GM12878 (cell line): Measurements from ENCODE around the gene DCPS. TPM values are rescaled to one million over a fixed set of nuclear protein-coding genes. Genes with fewer than 3 reads are reported as not detected.

Experiments used
- ATAC-seq: fragments of 200-7000 bp; cut with Tn5 transposase; 3 replicates; pipeline ENCODE4 v1.9.1; 2020; ENCODE audit warnings: mild to moderate bottlenecking, moderate library complexity
- BruUV-seq: library from RNA; stranded (reverse); fragments of 400-500 nt; replicated peaks from 2 replicates; lab custom pipeline; 2021; lab: Mats Ljungman, UMichigan
- CTCF ChIA-PET: fragments of 300-600 bp; sonication (Branson Sonifier 250); formaldehyde crosslinking; extraction: SDS; loops from one replicate; lab custom pipeline; 2021; ENCODE audit warnings: inconsistent platforms; lab: Yijun Ruan, JAX
- POLR2A ChIA-PET: fragments of 350-600 bp; formaldehyde crosslinking; extraction: SDS; loops from one replicate; lab custom pipeline; 2021; ENCODE audit warnings: inconsistent platforms; lab: Charles Lee
- RAD21 ChIA-PET: fragments of 300-600 bp; sonication (Branson Sonifier 250); formaldehyde crosslinking; loops from one replicate; lab custom pipeline; 2023; ENCODE audit warnings: antibody characterized with exemption; ENCODE audit not compliant: unreplicated experiment; lab: Charles Lee
- SMC1A ChIA-PET: fragments of 300-600 bp; sonication (Branson Sonifier 250); formaldehyde crosslinking; loops from one replicate; lab custom pipeline; 2023; ENCODE audit not compliant: unreplicated experiment, uncharacterized antibody; lab: Charles Lee
- DNase-seq: peaks from one replicate; pipeline ENCODE4 v3.0.0-alpha.2; 2011; ENCODE audit warnings: low read depth, low spot score
- FAIRE-seq: peaks from 3 replicates; lab custom pipeline; 2011; peaks lifted over from hg19 to GRCh38; lab: Jason Lieb, UNC
- H2AFZ ChIP-seq: 2 replicates; pipeline ENCODE4 v1.6.0; 2011; ENCODE audit warnings: low read depth, low read length, control low read depth; ENCODE audit not compliant: control insufficient read depth
- H3K27ac ChIP-seq: 2 replicates; pipeline ENCODE4 v1.5.1; 2011; ENCODE audit warnings: control low read depth; ENCODE audit not compliant: control insufficient read depth, insufficient read depth
- H3K27me3 ChIP-seq, 2 experiments: replicated peaks in 1 of 2; 2 replicates each; pipeline versions ENCODE4 v1.6.0 to v1.6.1; 2011; ENCODE audit warnings: low read length in 1 of 2; ENCODE audit not compliant: control insufficient read depth in 2 of 2, insufficient read depth in 2 of 2
- H3K36me3 ChIP-seq, 2 experiments: 2 replicates each; pipeline ENCODE4 v1.5.1; 2011; ENCODE audit warnings: low read length in 1 of 2; ENCODE audit not compliant: control insufficient read depth in 2 of 2, insufficient read depth in 2 of 2
- H3K4me1 ChIP-seq: 2 replicates; pipeline ENCODE4 v1.6.1; 2011; ENCODE audit warnings: mild to moderate bottlenecking, low read length, moderate library complexity, mixed read lengths; ENCODE audit not compliant: control insufficient read depth, insufficient read depth
- H3K4me2 ChIP-seq: 2 replicates; pipeline ENCODE4 v1.6.0; 2011; ENCODE audit warnings: control low read depth; ENCODE audit not compliant: control insufficient read depth, insufficient read depth
- H3K4me3 ChIP-seq: fragments of 200-600 bp; sonication (generic); 2 replicates; pipeline ENCODE4 v1.5.1; 2016
- H3K79me2 ChIP-seq: 2 replicates; pipeline ENCODE4 v1.6.0; 2011; ENCODE audit warnings: low read length; ENCODE audit not compliant: control insufficient read depth, insufficient read depth
- H3K9ac ChIP-seq: 2 replicates; pipeline ENCODE4 v1.8.0; 2011; ENCODE audit warnings: low read length, control low read depth, mixed read lengths; ENCODE audit not compliant: control insufficient read depth, insufficient read depth
- H3K9me3 ChIP-seq: replicated peaks from 3 replicates; pipeline ENCODE4 v1.5.1; 2011; ENCODE audit warnings: mild to moderate bottlenecking, low read length; ENCODE audit not compliant: control insufficient read depth, insufficient read depth
- H4K20me1 ChIP-seq: 2 replicates; pipeline ENCODE4 v1.6.0; 2011; ENCODE audit not compliant: control insufficient read depth, insufficient read depth
- ATF7 ChIP-seq: fragments of 450-650 bp; IDR thresholded peaks from 2 replicates; pipeline ENCODE4 v1.6.1; 2016; ENCODE audit warnings: low read depth, mild to moderate bottlenecking
- BCL3 ChIP-seq: IDR thresholded peaks from 2 replicates; pipeline ENCODE4 v1.6.1; 2011; ENCODE audit warnings: borderline replicate concordance, low read depth, mild to moderate bottlenecking, moderate library complexity, low read length; ENCODE audit not compliant: insufficient read depth, poor library complexity, severe bottlenecking
- BCLAF1 ChIP-seq: fragments of 450-650 bp; IDR thresholded peaks from 2 replicates; pipeline ENCODE4 v1.6.1; 2017; ENCODE audit warnings: antibody characterized with exemption, mild to moderate bottlenecking, moderate library complexity
- CEBPB ChIP-seq, 2 experiments: fragments of 150-350 bp in 1 of 2; IDR thresholded peaks; 2 replicates each; pipeline ENCODE4 v1.6.1; 2012 to 2014; ENCODE audit warnings: low read depth in 2 of 2, low read length in 2 of 2, borderline replicate concordance in 1 of 2, inconsistent platforms in 1 of 2
- EZH2 ChIP-seq: IDR thresholded peaks from 2 replicates; pipeline ENCODE4 v1.6.1; 2012; ENCODE audit warnings: low read depth, mild to moderate bottlenecking, control low read depth, inconsistent platforms, low read length, borderline replicate concordance; ENCODE audit not compliant: control insufficient read depth
- FOS ChIP-seq: IDR thresholded peaks from 3 replicates; pipeline ENCODE4 v1.6.1; 2011; ENCODE audit warnings: borderline replicate concordance; ENCODE audit not compliant: insufficient read length; ENCODE audit errors: extremely low read depth
- HDGF ChIP-seq: fragments of 450-650 bp; IDR thresholded peaks from 2 replicates; pipeline ENCODE4 v1.6.1; 2016; ENCODE audit warnings: antibody characterized with exemption
- MEF2A ChIP-seq: IDR thresholded peaks from 2 replicates; pipeline ENCODE4 v1.6.1; 2011; ENCODE audit warnings: low read depth, mild to moderate bottlenecking, low read length, moderate library complexity; ENCODE audit not compliant: insufficient read depth
- MTA3 ChIP-seq: IDR thresholded peaks from 2 replicates; pipeline ENCODE4 v1.6.1; 2012; ENCODE audit warnings: low read length, inconsistent platforms, borderline replicate concordance
- PKNOX1 ChIP-seq: fragments of 450-650 bp; IDR thresholded peaks from 2 replicates; pipeline ENCODE4 v1.6.1; 2016; ENCODE audit warnings: mild to moderate bottlenecking
- POLR2AphosphoS2 ChIP-seq: IDR thresholded peaks from 2 replicates; pipeline ENCODE4 v1.6.1; 2011; ENCODE audit warnings: low read depth, mild to moderate bottlenecking, low read length, improper control_type of control experiment, moderate library complexity
- POU2F2 ChIP-seq: IDR thresholded peaks from 3 replicates; pipeline ENCODE4 v1.6.1; 2011; ENCODE audit warnings: low read depth, mild to moderate bottlenecking, low read length, borderline replicate concordance
- SMAD5 ChIP-seq: IDR thresholded peaks from 2 replicates; pipeline ENCODE4 v1.6.1; 2016; ENCODE audit warnings: antibody characterized with exemption, low read depth
- SP1 ChIP-seq: IDR thresholded peaks from one replicate; pipeline ENCODE4 v1.6.1; 2011; ENCODE audit warnings: low read depth, low read length
- STAT1 ChIP-seq: fragments of 450-650 bp; conservative IDR thresholded peaks from 2 replicates; pipeline ENCODE4 v1.6.1; 2014; ENCODE audit warnings: antibody characterized with exemption, mild to moderate bottlenecking
- TARDBP ChIP-seq: IDR thresholded peaks from 2 replicates; pipeline ENCODE4 v1.6.1; 2016; ENCODE audit warnings: borderline replicate concordance
- TBL1XR1 ChIP-seq: IDR thresholded peaks from 2 replicates; pipeline ENCODE4 v1.6.1; 2012; ENCODE audit warnings: low read depth, low read length, improper control_type of control experiment
- WRNIP1 ChIP-seq: IDR thresholded peaks from 2 replicates; pipeline ENCODE4 v1.6.1; 2011; ENCODE audit warnings: low read depth, low read length, improper control_type of control experiment, borderline replicate concordance
- YY1 ChIP-seq: IDR thresholded peaks from 2 replicates; pipeline ENCODE4 v1.6.1; 2011; ENCODE audit warnings: low read depth, mild to moderate bottlenecking, low read length
- ZNF24 ChIP-seq: fragments of 450-650 bp; IDR thresholded peaks from 2 replicates; pipeline ENCODE4 v1.6.1; 2017; ENCODE audit warnings: antibody characterized with exemption, mild to moderate bottlenecking
- WGBS: methylation state at CpG from one replicate; pipeline ENCODE4 v1.1.6; 2016; ENCODE audit warnings: low lambda C conversion rate; ENCODE audit not compliant: insufficient replicate concordance, insufficient coverage; ENCODE audit errors: missing lambda C conversion rate; 5-methylcytosine and 5-hydroxymethylcytosine counted together
- in situ Hi-C: fragments of 300-500 bp; cut with MboI; formaldehyde crosslinking; loops from 9 replicates; pipeline ENCODE4 v1.14.3; 2018; ENCODE audit warnings: mixed read lengths
- intact Hi-C: fragments of 100-400 bp; cut with micrococcal nuclease; formaldehyde crosslinking; loops from one replicate; pipeline ENCODE4 v1.14.2; 2022; ENCODE audit not compliant: unreplicated experiment
- polyA plus RNA-seq, 11 experiments: library from polyadenylated mRNA; depleted of rRNA in 4 of 11; unstranded in 6 of 11; stranded (reverse) in 5 of 11; fragments of >200 nt; fragmentation: Nextera tagmentation in 4 of 11; fragmentation: Illumina TruSeq in 1 of 11; extraction: Ambion mirVana in 4 of 11; extraction: Trizol in 1 of 11; gene quantifications; 1 replicate in 1 of 11; 2 replicates in 10 of 11; pipeline versions ENCODE4 v1.2.1 to v1.2.3, GENCODE V29; 2011 to 2016; ENCODE audit warnings: inconsistent platforms in 2 of 11, missing spikeins in 2 of 11, low read depth in 1 of 11
- total RNA-seq, 4 experiments: library from RNA; depleted of rRNA in 3 of 4; stranded (reverse); fragments of >200 nt in 3 of 4; fragmentation: Illumina TruSeq in 1 of 4; extraction: Trizol in 1 of 4; gene quantifications; 2 replicates each; pipeline versions ENCODE4 v1.2.1 to v1.2.3, GENCODE V29; 2013 to 2021

Gene DCPS
- total and polyA plus RNA-seq, 10 of the 15 experiments (the other 5 are each of a cell fraction or from before 2014, with no cell fraction given), result 23.5 to 101 (median 67.4) TPM

- H3K9me3 ChIP-seq, result no peaks in the 10 kb centered on the region
- 71% methylated on average over 15 of the region's 15 CpGs for WGBS
- peaks cover 24 to 32% of the 10 kb centered on the region in 2 experiments for H3K36me3 ChIP-seq
- ChIA-PET CTCF (no interaction called here), SMC1A (interaction anchor here (2.5 kb wide), 1 partner anchor 141 kb away, joined by 9 read pairs; no protein-coding TSS in a partner anchor), RAD21 (no interaction called here), POLR2A (no interaction called here)
- peaks cover 10% of the 10 kb centered on the region for H3K4me1 ChIP-seq
- no peaks in the 10 kb centered on the region for H3K79me2 ChIP-seq
- no peak overlapping the region for H3K9ac ChIP-seq
- TF ChIP-seq SP1 (no peak), MTA3 (no peak), MEF2A (no peak), FOS (no peak), BCL3 (no peak), POLR2AphosphoS2 (no peak), POU2F2 (no peak), ZNF24 (no peak), TBL1XR1 (no peak), TARDBP (no peak), ATF7 (no peak), PKNOX1 (no peak), STAT1 (no peak), YY1 (no peak), HDGF (no peak), WRNIP1 (no peak), CEBPB (IDR thresholded peaks at IDR 0.05; ENCODE audit: borderline replicate concordance in 1 of 2, low read depth in 2 of 2, low read length in 2 of 2) (no peak), EZH2 (no peak), BCLAF1 (no peak), SMAD5 (no peak)
- no peak for ATAC-seq
- no peak for DNase-seq
- H2AFZ ChIP-seq, result no peak overlapping the region
- no peaks in the 10 kb centered on the region for H3K27me3 ChIP-seq
- H4K20me1 ChIP-seq, result no peaks in the 10 kb centered on the region
- in situ Hi-C loops (no loop called here), intact Hi-C loops (no loop called here)
- no peak for FAIRE-seq
- BruUV-seq, result no TSS peak
- H3K4me2 ChIP-seq, result no peak overlapping the region
- H3K27ac ChIP-seq, result no peak overlapping the region
- H3K4me3 ChIP-seq, result no peak overlapping the region
These were observed 35.4 kb downstream of the DCPS start for GRCh38 chr11:126339073-126339862.
